GM10266 (cell line): ENCODE results near the gene MAPK11.

Source experiments
- DNase-seq: peaks from one replicate; pipeline ENCODE4 v3.0.0; 2012; ENCODE audit errors: extremely low spot score
- TF ChIP-seq, protein P1 (sequence below): IDR thresholded peaks from 2 replicates; pipeline ENCODE4 v1.5.1; 2012; ENCODE audit warnings: mild to moderate bottlenecking, low read depth; ENCODE audit not compliant: control insufficient read depth, insufficient read depth; ENCODE audit errors: missing control alignments

Gene MAPK11

DNA sequence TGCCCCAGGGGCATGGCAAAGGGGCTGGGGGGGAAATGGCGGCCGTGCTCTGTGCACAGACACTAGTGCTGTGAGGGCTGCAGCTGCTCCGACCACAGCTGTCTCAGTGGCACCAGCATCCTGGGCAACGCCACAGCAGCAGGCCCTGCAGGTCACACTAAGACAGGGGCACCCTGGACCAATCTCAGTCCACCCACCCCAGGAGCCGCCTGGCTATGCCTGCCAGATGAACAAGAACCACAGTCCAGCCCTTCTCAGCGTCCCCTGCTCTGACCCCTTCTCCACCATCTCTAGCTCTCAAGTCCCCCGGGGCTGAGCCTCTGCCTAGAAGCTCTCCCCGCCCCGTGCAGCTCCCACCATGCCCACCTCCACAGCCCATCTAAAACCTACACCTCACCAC is 41.8 kb downstream of the MAPK11 start:
- DNase-seq = no peak
- TF ChIP-seq, protein P1, sequence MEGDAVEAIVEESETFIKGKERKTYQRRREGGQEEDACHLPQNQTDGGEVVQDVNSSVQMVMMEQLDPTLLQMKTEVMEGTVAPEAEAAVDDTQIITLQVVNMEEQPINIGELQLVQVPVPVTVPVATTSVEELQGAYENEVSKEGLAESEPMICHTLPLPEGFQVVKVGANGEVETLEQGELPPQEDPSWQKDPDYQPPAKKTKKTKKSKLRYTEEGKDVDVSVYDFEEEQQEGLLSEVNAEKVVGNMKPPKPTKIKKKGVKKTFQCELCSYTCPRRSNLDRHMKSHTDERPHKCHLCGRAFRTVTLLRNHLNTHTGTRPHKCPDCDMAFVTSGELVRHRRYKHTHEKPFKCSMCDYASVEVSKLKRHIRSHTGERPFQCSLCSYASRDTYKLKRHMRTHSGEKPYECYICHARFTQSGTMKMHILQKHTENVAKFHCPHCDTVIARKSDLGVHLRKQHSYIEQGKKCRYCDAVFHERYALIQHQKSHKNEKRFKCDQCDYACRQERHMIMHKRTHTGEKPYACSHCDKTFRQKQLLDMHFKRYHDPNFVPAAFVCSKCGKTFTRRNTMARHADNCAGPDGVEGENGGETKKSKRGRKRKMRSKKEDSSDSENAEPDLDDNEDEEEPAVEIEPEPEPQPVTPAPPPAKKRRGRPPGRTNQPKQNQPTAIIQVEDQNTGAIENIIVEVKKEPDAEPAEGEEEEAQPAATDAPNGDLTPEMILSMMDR = no peak

DNA sequence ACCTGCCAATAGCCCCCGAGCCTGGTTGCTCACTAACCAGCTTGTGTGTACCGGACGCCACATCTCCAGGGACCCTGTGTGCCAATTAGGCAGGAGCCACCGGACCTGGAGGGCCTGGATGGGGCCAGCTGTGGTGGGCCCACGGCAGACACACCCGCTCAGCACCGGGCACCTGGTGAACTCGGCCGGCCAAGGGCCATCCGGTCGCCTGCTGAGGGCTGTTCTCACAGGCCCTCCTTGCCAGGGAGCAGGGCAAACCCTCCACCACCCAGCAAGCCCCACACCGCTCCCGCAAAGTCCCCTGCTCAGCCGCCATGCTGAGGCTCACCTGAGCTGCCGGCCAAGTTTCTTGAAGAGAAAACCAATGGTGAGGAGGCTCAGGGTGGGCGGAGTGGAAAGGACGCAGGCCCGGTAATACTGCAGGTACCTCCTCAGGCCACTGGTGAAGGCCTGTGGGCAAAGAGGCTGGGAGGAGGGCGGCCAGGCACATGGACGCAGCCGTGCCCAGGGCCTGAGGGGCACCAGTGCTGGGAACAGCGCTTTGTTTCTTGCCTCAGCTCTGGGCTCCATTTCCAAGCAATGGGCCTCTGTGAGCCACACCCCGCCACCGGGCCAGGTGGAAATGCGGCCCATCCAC is 42.5 kb downstream of the MAPK11 start:
- no peak for DNase-seq

DNA sequence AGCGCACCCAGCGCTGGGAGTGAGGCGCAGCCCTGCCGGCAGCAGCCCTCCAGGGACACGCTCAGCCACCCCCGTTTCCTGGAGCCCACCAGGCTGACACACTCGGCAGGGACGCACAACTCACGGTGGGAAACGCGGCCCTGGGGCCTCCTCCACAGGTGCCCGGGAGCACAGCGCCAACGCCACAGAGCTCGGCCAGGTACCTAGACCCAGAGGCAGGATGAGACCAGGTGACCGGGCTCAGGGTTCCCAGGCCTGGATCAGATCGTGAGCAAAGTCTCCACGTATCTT is 43.4 kb downstream of the MAPK11 start:
- no peak for DNase-seq
- TF ChIP-seq, protein P1 = no peak

More for the DNA sequence above, 42.5 kb downstream of the MAPK11 start:
- TF ChIP-seq, protein P1 = no peak

DNA sequence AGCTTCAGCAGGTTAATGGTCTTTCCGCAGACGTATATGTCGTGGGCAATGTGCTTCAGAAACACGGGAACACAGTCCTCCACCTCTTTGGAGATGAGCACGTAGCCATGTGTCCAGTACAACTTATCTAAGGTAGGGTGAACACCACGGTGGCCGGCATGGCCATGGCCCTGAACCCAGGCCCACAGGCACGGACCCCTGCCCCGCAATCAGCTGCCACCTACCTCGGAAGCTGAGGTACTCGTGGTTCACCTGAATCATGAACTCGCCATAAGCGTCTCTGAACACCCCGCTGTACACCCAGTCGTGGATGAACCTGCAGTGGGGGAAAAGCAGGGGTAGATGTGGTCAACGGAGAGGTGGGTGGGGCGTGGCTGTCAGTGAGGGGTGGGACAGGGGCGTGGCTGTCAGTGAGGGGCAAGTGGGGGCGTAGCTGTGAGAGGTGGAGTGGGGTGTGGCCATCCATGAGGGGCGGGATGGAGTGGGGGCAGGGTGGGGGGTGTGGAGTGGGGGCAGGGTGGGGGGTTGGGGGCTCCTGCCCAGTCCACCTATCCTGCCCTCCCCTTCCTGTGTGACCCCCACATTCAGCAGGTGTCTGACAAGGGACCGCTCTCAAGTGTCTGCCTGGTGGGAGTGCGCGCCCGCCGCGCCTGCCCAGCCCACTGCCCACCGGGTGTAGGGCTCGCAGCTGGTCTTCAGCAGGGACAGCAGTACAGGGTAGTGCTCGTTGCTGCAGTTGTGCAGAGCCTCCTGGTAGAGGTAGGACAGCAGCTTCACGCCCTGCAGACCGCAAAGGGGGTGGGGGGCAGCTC is 43.9 kb downstream of the MAPK11 start:
- DNase-seq = no peak
- TF ChIP-seq, protein P1 = no peak

DNA sequence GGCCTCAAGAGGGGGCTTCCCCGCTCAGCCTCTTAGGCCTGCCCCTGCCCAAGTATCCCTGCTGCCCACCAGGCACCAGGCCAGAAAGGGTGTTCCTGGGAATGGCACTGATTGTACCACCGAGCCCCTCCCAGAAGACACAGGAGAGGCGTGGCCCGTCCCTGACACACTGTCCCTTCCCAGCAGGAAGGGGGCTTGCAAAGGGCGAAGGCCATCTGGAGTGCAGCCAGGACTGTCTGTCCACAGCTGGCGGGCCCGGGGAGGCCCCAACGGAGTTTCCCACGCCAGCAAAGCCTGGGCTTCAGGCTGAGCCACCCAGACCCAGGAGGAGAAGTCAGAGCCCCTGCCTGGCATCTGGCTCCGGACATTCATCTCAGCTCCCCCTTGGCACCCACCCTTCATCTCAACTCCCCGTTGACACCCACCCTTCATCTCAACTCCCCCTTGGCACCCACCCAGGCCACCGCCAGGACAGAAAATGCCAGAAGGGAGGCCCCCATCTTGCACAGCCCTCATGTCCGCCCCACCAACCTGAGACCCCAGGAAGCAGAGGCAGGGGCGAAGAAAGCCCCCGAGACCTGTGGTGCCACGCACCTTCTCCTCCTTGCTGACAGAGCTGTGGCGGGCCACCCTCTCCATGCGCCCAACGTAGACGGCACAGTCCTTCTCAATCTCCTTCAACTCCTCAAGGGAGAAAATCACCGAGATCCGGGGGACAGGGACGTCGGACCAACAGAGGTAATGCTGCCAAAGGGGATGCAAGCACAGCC is 44.8 kb downstream of the MAPK11 start:
- TF ChIP-seq, protein P1 = no peak
- DNase-seq = no peak

DNA sequence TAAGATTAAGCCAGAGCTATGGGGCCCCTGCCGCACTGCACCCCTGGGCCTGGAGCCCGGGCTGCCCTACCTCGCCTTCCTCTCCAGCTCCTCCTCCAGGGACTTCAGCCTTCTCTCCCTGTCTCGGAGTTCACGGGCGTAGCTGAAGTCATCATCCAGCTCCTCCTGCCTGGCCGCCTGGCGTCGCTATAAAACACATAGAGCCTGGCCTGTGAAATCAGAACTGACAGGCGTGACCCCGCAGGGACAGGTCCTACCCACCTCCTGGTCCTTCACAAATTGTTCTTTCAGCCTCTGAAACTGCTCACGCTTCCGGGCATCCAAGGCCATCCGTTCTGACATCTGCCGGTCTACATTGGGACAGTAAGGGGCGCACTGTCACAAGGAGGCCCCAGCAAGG is 46.1 kb downstream of the MAPK11 start:
- TF ChIP-seq, protein P1 = no peak
- DNase-seq = no peak

DNA sequence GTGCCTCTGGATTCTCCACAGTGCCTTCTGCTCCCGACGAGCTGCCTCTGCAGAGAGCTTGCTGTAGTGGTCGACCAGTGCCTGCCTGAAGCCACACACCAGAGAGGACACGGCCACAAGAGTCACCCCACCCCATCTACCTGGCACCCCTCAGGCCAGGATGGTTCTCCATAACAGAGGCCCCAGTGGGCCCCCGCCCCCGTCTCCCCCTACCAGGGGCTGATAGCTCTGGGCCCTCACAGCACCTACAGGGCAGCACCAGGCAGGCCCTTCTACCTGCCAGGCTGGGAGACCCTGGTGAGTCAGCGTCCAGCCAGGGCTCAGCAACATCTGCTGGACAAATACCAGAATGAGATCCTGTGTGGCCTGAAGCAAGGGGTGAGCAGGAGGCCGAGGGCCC is 47.7 kb downstream of the MAPK11 start:
- TF ChIP-seq, protein P1 = no peak

More for the DNA sequence above, 47.7 kb downstream of the MAPK11 start:
- no peak for DNase-seq
